H9 (cell line): ENCODE measurements around the gene GNAI1. TPM values are rescaled to one million over a fixed set of nuclear protein-coding genes. Genes with fewer than 3 reads are reported as not detected.

Experiments used
- DNase-seq: peaks from one replicate; pipeline ENCODE4 v3.0.0-alpha.2; 2017
- H2AFZ ChIP-seq: one replicate; pipeline ENCODE4 v1.6.1; 2013; ENCODE audit warnings: mild to moderate bottlenecking, low read length, control low read depth, moderate library complexity
- H2AK5ac ChIP-seq: 2 replicates; pipeline ENCODE4 v1.6.1; 2013; ENCODE audit warnings: low read length, control low read depth, mixed read lengths; ENCODE audit not compliant: insufficient read length
- H2BK120ac ChIP-seq: one replicate; pipeline ENCODE4 v1.6.1; 2013; ENCODE audit warnings: low read depth, mild to moderate bottlenecking, low read length, control low read depth, inconsistent platforms; ENCODE audit not compliant: poor library complexity, severe bottlenecking
- H2BK12ac ChIP-seq: 2 replicates; pipeline ENCODE4 v1.6.1; 2013; ENCODE audit warnings: low read length, control low read depth, mixed read lengths, low read depth; ENCODE audit not compliant: insufficient read length
- H2BK15ac ChIP-seq: 2 replicates; pipeline ENCODE4 v1.6.1; 2013; ENCODE audit warnings: low read depth, low read length, control low read depth
- H2BK20ac ChIP-seq: one replicate; pipeline ENCODE4 v1.6.1; 2013; ENCODE audit warnings: low read depth, mild to moderate bottlenecking, low read length, control low read depth, inconsistent platforms; ENCODE audit not compliant: poor library complexity, severe bottlenecking
- H2BK5ac ChIP-seq: 2 replicates; pipeline ENCODE4 v1.6.1; 2013; ENCODE audit warnings: low read length, control low read depth, mixed read lengths; ENCODE audit not compliant: insufficient read length
- H3K14ac ChIP-seq: 2 replicates; pipeline ENCODE4 v1.6.1; 2013; ENCODE audit warnings: low read length, control low read depth; ENCODE audit not compliant: insufficient read depth
- H3K18ac ChIP-seq: 2 replicates; pipeline ENCODE4 v1.6.1; 2013; ENCODE audit warnings: low read depth, mild to moderate bottlenecking, mixed read lengths, low read length, control low read depth; ENCODE audit not compliant: insufficient read length
- H3K23ac ChIP-seq: 2 replicates; pipeline ENCODE4 v1.6.1; 2013; ENCODE audit warnings: low read length, control low read depth, mixed read lengths, low read depth; ENCODE audit not compliant: insufficient read length
- H3K23me2 ChIP-seq: 2 replicates; pipeline ENCODE4 v1.6.1; 2013; ENCODE audit warnings: low read depth, mild to moderate bottlenecking, mixed read lengths, low read length, control low read depth; ENCODE audit not compliant: insufficient read length, poor library complexity, severe bottlenecking
- H3K27ac ChIP-seq: 2 replicates; pipeline ENCODE4 v1.5.1; 2013; ENCODE audit warnings: low read length, control low read depth, mixed read lengths, low read depth; ENCODE audit not compliant: insufficient read length
- H3K27me3 ChIP-seq: 2 replicates; pipeline ENCODE4 v1.6.1; 2013; ENCODE audit warnings: low read length, control low read depth, inconsistent platforms; ENCODE audit not compliant: insufficient read depth
- H3K4ac ChIP-seq: 2 replicates; pipeline ENCODE4 v1.6.1; 2013; ENCODE audit warnings: low read depth, mild to moderate bottlenecking, control low read depth, inconsistent platforms, low read length, moderate library complexity
- H3K4me1 ChIP-seq: 2 replicates; pipeline ENCODE4 v1.6.1; 2013; ENCODE audit warnings: low read length, control low read depth, inconsistent platforms; ENCODE audit not compliant: insufficient read depth
- H3K4me2 ChIP-seq: 2 replicates; pipeline ENCODE4 v1.6.1; 2013; ENCODE audit warnings: low read length, control low read depth, mixed read lengths; ENCODE audit not compliant: insufficient read length, insufficient read depth
- H3K56ac ChIP-seq: 2 replicates; pipeline ENCODE4 v1.6.1; 2013; ENCODE audit warnings: low read depth, mild to moderate bottlenecking, mixed read lengths, low read length, control low read depth; ENCODE audit not compliant: insufficient read length
- H3K79me1 ChIP-seq: 2 replicates; pipeline ENCODE4 v1.6.1; 2013; ENCODE audit warnings: low read depth, mild to moderate bottlenecking, moderate library complexity, low read length, control low read depth, inconsistent platforms; ENCODE audit not compliant: insufficient read depth, poor library complexity, severe bottlenecking
- H3K79me2 ChIP-seq: 2 replicates; pipeline ENCODE4 v1.6.1; 2013; ENCODE audit warnings: low read length, control low read depth, inconsistent platforms; ENCODE audit not compliant: insufficient read depth
- H3K9ac ChIP-seq: 2 replicates; pipeline ENCODE4 v1.6.1; 2013; ENCODE audit warnings: low read length, control low read depth, mixed read lengths; ENCODE audit not compliant: insufficient read length; ENCODE audit errors: extremely low read depth
- H3K9me3 ChIP-seq: one replicate; pipeline ENCODE4 v1.6.1; 2013; ENCODE audit warnings: low read depth, low read length, inconsistent platforms; ENCODE audit not compliant: control insufficient read depth
- H3T11ph ChIP-seq: one replicate; pipeline ENCODE4 v1.6.1; 2013; ENCODE audit warnings: mild to moderate bottlenecking, low read length, control low read depth, inconsistent platforms
- H4K20me1 ChIP-seq: one replicate; pipeline ENCODE4 v1.6.1; 2013; ENCODE audit not compliant: control insufficient read depth, insufficient read length, insufficient read depth
- H4K5ac ChIP-seq: 2 replicates; pipeline ENCODE4 v1.6.1; 2013; ENCODE audit warnings: low read depth, mild to moderate bottlenecking, mixed read lengths, low read length, control low read depth; ENCODE audit not compliant: insufficient read length
- H4K8ac ChIP-seq: replicated peaks from 2 replicates; pipeline ENCODE4 v1.6.1; 2013; ENCODE audit warnings: low read length, control low read depth, mixed read lengths, low read depth; ENCODE audit not compliant: insufficient read length
- H4K91ac ChIP-seq: 2 replicates; pipeline ENCODE4 v1.6.1; 2013; ENCODE audit warnings: low read depth, mild to moderate bottlenecking, moderate library complexity, mixed read lengths, low read length, control low read depth; ENCODE audit not compliant: insufficient read length
- H3K27ac Mint-ChIP-seq, 3 experiments: 2 replicates in 2 of 3; 3 replicates in 1 of 3; pipeline ENCODE4 v1.8.0; 2020 to 2021; ENCODE audit warnings: mixed read lengths in 3 of 3, mild to moderate bottlenecking in 1 of 3, moderate library complexity in 1 of 3
- H3K27me3 Mint-ChIP-seq: 2 replicates; pipeline ENCODE4 v1.8.0; 2021; ENCODE audit warnings: low read depth, mild to moderate bottlenecking, moderate library complexity, mixed read lengths
- H3K36me3 Mint-ChIP-seq, 3 experiments: 2 replicates in 2 of 3; 3 replicates in 1 of 3; pipeline ENCODE4 v1.8.0; 2020 to 2021; ENCODE audit warnings: low read depth in 3 of 3, mixed read lengths in 3 of 3; ENCODE audit not compliant: insufficient read depth in 1 of 3
- H3K4me1 Mint-ChIP-seq, 2 experiments: 2 replicates each; pipeline ENCODE4 v1.8.0; 2020; ENCODE audit warnings: mixed read lengths in 2 of 2
- H3K4me3 Mint-ChIP-seq, 2 experiments: 2 replicates in 1 of 2; 3 replicates in 1 of 2; pipeline ENCODE4 v1.8.0; 2020 to 2021; ENCODE audit warnings: mild to moderate bottlenecking in 2 of 2, mixed read lengths in 2 of 2, moderate library complexity in 1 of 2
- H3K9me3 Mint-ChIP-seq, 2 experiments: 2 replicates in 1 of 2; 3 replicates in 1 of 2; pipeline ENCODE4 v1.8.0; 2020; ENCODE audit warnings: mild to moderate bottlenecking in 2 of 2, mixed read lengths in 2 of 2, moderate library complexity in 1 of 2
- WGBS: extraction: QIAGEN DNeasy Blood & Tissue Kit; methylation state at CpG from one replicate; pipeline ENCODE4 v1.1.7; 2013; ENCODE audit warnings: missing lambda C conversion rate, low lambda C conversion rate, mixed read lengths; ENCODE audit not compliant: insufficient read length; ENCODE audit errors: extremely low coverage; 5-methylcytosine and 5-hydroxymethylcytosine counted together
- total RNA-seq: library from RNA; stranded (reverse); gene quantifications from 2 replicates; pipeline ENCODE4 v1.2.1, GENCODE V29; 2021
- TF ChIP-seq, protein P1 (sequence below): fragments of 200-600 bp; sonication (generic); conservative IDR thresholded peaks from 3 replicates; pipeline ENCODE4 v1.8.0; 2021; ENCODE audit warnings: antibody characterized with exemption, mild to moderate bottlenecking

The GNAI1 gene
- total RNA-seq, 1 experiment from 2014 or later = 14.1 TPM

DNA sequence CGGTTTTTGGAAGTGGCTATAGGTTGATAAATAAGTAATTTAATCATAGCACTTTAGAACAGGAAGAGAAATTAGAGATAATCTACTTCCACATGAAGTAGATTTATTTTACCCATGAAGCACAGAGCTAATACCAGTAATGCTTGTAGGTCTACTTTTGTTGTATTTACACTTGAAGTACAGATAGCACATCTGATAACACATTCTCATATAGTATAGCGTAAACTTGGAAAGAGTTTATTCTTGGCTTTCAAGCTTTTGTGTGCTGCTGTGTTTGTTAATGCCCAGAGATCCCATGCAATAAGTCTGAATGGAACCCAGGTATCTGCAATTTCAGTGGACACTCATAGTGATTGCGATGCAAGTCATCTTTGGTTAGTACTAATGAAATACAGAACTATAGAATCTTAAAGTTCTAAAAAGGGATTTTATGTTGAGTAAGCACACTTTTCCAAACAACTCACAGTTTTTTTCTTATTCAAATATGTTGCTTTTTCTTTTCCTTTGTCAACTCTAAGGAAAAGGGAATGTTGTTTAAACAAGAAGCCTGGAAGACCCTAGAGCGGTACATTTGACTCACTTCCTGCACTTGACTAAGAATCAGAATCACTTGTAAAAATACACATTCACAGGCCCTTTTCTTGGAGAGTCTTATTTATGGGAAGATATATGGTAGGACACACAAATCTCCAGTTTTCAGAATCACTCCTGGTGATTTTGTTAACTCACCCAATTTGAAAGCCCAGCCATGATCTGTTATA lies 105.8 kb downstream of the GNAI1 start:
- H3K27ac Mint-ChIP-seq = no peak overlapping the region
- no peaks in the 10 kb centered on the region for H3K4me1 ChIP-seq
- H2BK15ac ChIP-seq = no peak overlapping the region
- no peaks in the 10 kb centered on the region for H3K23me2 ChIP-seq
- no peak overlapping the region for H3K9ac ChIP-seq
- no peak overlapping the region for H3K4me2 ChIP-seq
- no peak overlapping the region for H3K56ac ChIP-seq
- DNase-seq = no peak
- no peaks in the 10 kb centered on the region for H3K9me3 Mint-ChIP-seq
- H4K91ac ChIP-seq = no peak overlapping the region
- H3K4ac ChIP-seq = no peak overlapping the region
- no peak overlapping the region for H2BK12ac ChIP-seq
- WGBS = no CpG with 5 or more reads among the region's 4 CpGs
- peaks cover 0 to 2% of the 10 kb centered on the region in 2 experiments; a peak in 2 of 4 replicates for H3K4me1 Mint-ChIP-seq
- no peak overlapping the region for H2AFZ ChIP-seq
- H3K14ac ChIP-seq = no peak overlapping the region
- H3K27me3 Mint-ChIP-seq = no peaks in the 10 kb centered on the region; the same call in 1 of the 2 replicates
- no peaks in the 10 kb centered on the region for H3K36me3 Mint-ChIP-seq
- H4K5ac ChIP-seq = no peak overlapping the region
- H3K9me3 ChIP-seq = no peaks in the 10 kb centered on the region
- no peaks in the 10 kb centered on the region for H3K79me2 ChIP-seq
- no peak overlapping the region for H3K4me3 Mint-ChIP-seq
- TF ChIP-seq, protein P1, sequence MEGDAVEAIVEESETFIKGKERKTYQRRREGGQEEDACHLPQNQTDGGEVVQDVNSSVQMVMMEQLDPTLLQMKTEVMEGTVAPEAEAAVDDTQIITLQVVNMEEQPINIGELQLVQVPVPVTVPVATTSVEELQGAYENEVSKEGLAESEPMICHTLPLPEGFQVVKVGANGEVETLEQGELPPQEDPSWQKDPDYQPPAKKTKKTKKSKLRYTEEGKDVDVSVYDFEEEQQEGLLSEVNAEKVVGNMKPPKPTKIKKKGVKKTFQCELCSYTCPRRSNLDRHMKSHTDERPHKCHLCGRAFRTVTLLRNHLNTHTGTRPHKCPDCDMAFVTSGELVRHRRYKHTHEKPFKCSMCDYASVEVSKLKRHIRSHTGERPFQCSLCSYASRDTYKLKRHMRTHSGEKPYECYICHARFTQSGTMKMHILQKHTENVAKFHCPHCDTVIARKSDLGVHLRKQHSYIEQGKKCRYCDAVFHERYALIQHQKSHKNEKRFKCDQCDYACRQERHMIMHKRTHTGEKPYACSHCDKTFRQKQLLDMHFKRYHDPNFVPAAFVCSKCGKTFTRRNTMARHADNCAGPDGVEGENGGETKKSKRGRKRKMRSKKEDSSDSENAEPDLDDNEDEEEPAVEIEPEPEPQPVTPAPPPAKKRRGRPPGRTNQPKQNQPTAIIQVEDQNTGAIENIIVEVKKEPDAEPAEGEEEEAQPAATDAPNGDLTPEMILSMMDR = no peak
- H3T11ph ChIP-seq = no peak overlapping the region
- no peaks in the 10 kb centered on the region for H4K20me1 ChIP-seq
- H3K27me3 ChIP-seq = no peaks in the 10 kb centered on the region
- no peak overlapping the region for H2BK120ac ChIP-seq
- H4K8ac ChIP-seq = no peak overlapping the region
- no peak overlapping the region for H3K27ac ChIP-seq
- no peak overlapping the region for H2BK20ac ChIP-seq
- H2BK5ac ChIP-seq = no peak overlapping the region
- H3K18ac ChIP-seq = no peak overlapping the region
- H2AK5ac ChIP-seq = no peak overlapping the region
- H3K23ac ChIP-seq = no peak overlapping the region
- no peaks in the 10 kb centered on the region for H3K79me1 ChIP-seq
